T-helper 17 cell (primary cell): Measurements from ENCODE around the gene LY6G5B. TPM values are rescaled to one million over a fixed set of nuclear protein-coding genes. Genes with fewer than 3 reads are reported as not detected.
A peak's percentile ranks its signal among the peaks of the same experiment; 100 is the strongest.

ENCODE experiments used
- ATAC-seq: fragments of 150-1000 bp; cut with Tn5 transposase; 2 replicates; pipeline ENCODE4 v1.10.0; 2021; ENCODE audit warnings: mild to moderate bottlenecking, moderate library complexity
- DNase-seq, 3 donors: peaks; one replicate each; pipeline versions ENCODE4 v3.0.0 to v3.0.0-alpha.2; 2020 to 2021
- H3K9me3 ChIP-seq: one replicate; pipeline ENCODE4 v1.7.0; 2013; ENCODE audit warnings: low read length, mild to moderate bottlenecking; ENCODE audit not compliant: control insufficient read depth, poor library complexity, severe bottlenecking
- H3K27ac Mint-ChIP-seq: one replicate; pipeline ENCODE4 v1.8.0; 2022; ENCODE audit warnings: mild to moderate bottlenecking, moderate library complexity, mixed read lengths
- H3K27me3 Mint-ChIP-seq: one replicate; pipeline ENCODE4 v1.8.0; 2022; ENCODE audit warnings: mixed read lengths
- H3K36me3 Mint-ChIP-seq: one replicate; pipeline ENCODE4 v1.8.0; 2022; ENCODE audit warnings: low read depth, mixed read lengths
- H3K4me1 Mint-ChIP-seq: one replicate; pipeline ENCODE4 v1.8.0; 2022; ENCODE audit warnings: mild to moderate bottlenecking, mixed read lengths
- H3K4me3 Mint-ChIP-seq: one replicate; pipeline ENCODE4 v1.8.0; 2022; ENCODE audit warnings: mild to moderate bottlenecking, moderate library complexity, mixed read lengths
- total RNA-seq, 4 donors: library from RNA in 2 of 4; stranded (reverse) in 2 of 4; gene quantifications; one replicate each; pipeline ENCODE4 v1.2.3 and lab custom pipeline; 2022 to 2026

Gene LY6G5B
- total RNA-seq, 2 donors from 2014 or later = 27.6 to 32.7 TPM

- no peaks in the 10 kb centered on the region for H3K9me3 ChIP-seq
- Mint-ChIP-seq H3K4me1 (peaks cover 31% of the 10 kb centered on the region), H3K27ac (peak within 1 kb of the TSS; percentile 96), H3K36me3 (no peaks in the 10 kb centered on the region), H3K4me3 (peak within 1 kb of the TSS; percentile 93), H3K27me3 (no peaks in the 10 kb centered on the region)
- peak; percentile 32 to 44 (median 38) for DNase-seq
- ATAC-seq = peak; percentile 77
These were observed 10.7 kb downstream of the LY6G5B start, which contains the start of gene LY6G5C for GRCh38 chr6:31680226-31681134. Gene LY6G5C (minus strand): TSS chr6:31681067. CDS start chr6:31680373, 694 bp downstream.

- H3K9me3 ChIP-seq = no peaks in the 10 kb centered on the region
- H3K27me3 Mint-ChIP-seq = no peaks in the 10 kb centered on the region
- peak overlapping the region; percentile 93 for H3K4me3 Mint-ChIP-seq
- H3K27ac Mint-ChIP-seq = peak overlapping the region; percentile 96
- ATAC-seq (peak; percentile 66), DNase-seq (peak in 1 of 3 donors; percentile 25)
- H3K4me1 Mint-ChIP-seq = peaks cover 32% of the 10 kb centered on the region
- H3K36me3 Mint-ChIP-seq = peaks cover 1% of the 10 kb centered on the region
These were observed 11.4 kb downstream of the LY6G5B start for GRCh38 chr6:31681135-31681671.

- H3K36me3 Mint-ChIP-seq = peaks cover 4% of the 10 kb centered on the region
- no peak overlapping the region for H3K27ac Mint-ChIP-seq
- H3K4me3 Mint-ChIP-seq = no peak overlapping the region
- H3K9me3 ChIP-seq = no peaks in the 10 kb centered on the region
- H3K4me1 Mint-ChIP-seq = peaks cover 26% of the 10 kb centered on the region
- ATAC-seq (no peak), DNase-seq (no peak)
- no peaks in the 10 kb centered on the region for H3K27me3 Mint-ChIP-seq
These were observed 13.8 kb downstream of the LY6G5B start for GRCh38 chr6:31683591-31683990.

GRCh38 chr6:31686483-31686882 lies 16.7 kb downstream of the LY6G5B start:
- no peaks in the 10 kb centered on the region for H3K9me3 ChIP-seq
- no peaks in the 10 kb centered on the region for H3K27me3 Mint-ChIP-seq
- H3K4me1 Mint-ChIP-seq = peaks cover 11% of the 10 kb centered on the region
- no peak for DNase-seq
- H3K36me3 Mint-ChIP-seq = peaks cover 4% of the 10 kb centered on the region
- H3K4me3 Mint-ChIP-seq = no peak overlapping the region
- peak overlapping the region; percentile 84 for H3K27ac Mint-ChIP-seq
- ATAC-seq = no peak

GRCh38 chr6:31687321-31687720 lies 17.5 kb downstream of the LY6G5B start:
- Mint-ChIP-seq H3K4me3 (no peak overlapping the region), H3K27ac (no peak overlapping the region), H3K27me3 (no peaks in the 10 kb centered on the region), H3K36me3 (peaks cover 5% of the 10 kb centered on the region), H3K4me1 (peaks cover 8% of the 10 kb centered on the region)
- DNase-seq (no peak), ATAC-seq (no peak)
- no peaks in the 10 kb centered on the region for H3K9me3 ChIP-seq

- Mint-ChIP-seq H3K4me1 (peaks cover 7% of the 10 kb centered on the region), H3K4me3 (no peak overlapping the region), H3K36me3 (peaks cover 9% of the 10 kb centered on the region), H3K27me3 (no peaks in the 10 kb centered on the region), H3K27ac (no peak overlapping the region)
- ATAC-seq = no peak
- no peaks in the 10 kb centered on the region for H3K9me3 ChIP-seq
- no peak for DNase-seq
These were observed 18.3 kb downstream of the LY6G5B start for GRCh38 chr6:31687860-31688693.

GRCh38 chr6:31689249-31690110 lies 19.7 kb downstream of the LY6G5B start:
- DNase-seq = no peak
- H3K4me3 Mint-ChIP-seq = no peak overlapping the region
- peak overlapping the region; percentile 34 for H3K27ac Mint-ChIP-seq
- H3K4me1 Mint-ChIP-seq = peaks cover 7% of the 10 kb centered on the region
- peaks cover 9% of the 10 kb centered on the region for H3K36me3 Mint-ChIP-seq
- H3K27me3 Mint-ChIP-seq = no peaks in the 10 kb centered on the region
- no peak for ATAC-seq
- no peaks in the 10 kb centered on the region for H3K9me3 ChIP-seq

- no peak for ATAC-seq
- H3K27me3 Mint-ChIP-seq = no peaks in the 10 kb centered on the region
- H3K4me1 Mint-ChIP-seq = peaks cover 7% of the 10 kb centered on the region
- peak overlapping the region; percentile 34 for H3K27ac Mint-ChIP-seq
- peak overlapping the region; percentile 49 for H3K4me3 Mint-ChIP-seq
- no peaks in the 10 kb centered on the region for H3K9me3 ChIP-seq
- DNase-seq = no peak
- H3K36me3 Mint-ChIP-seq = peaks cover 9% of the 10 kb centered on the region
These were observed 20.7 kb downstream of the LY6G5B start for GRCh38 chr6:31690231-31691077.

- no peaks in the 10 kb centered on the region for H3K9me3 ChIP-seq
- ATAC-seq (no peak), DNase-seq (no peak)
- peaks cover 9% of the 10 kb centered on the region for H3K36me3 Mint-ChIP-seq
- no peaks in the 10 kb centered on the region for H3K27me3 Mint-ChIP-seq
- H3K27ac Mint-ChIP-seq = no peak overlapping the region
- H3K4me1 Mint-ChIP-seq = peaks cover 7% of the 10 kb centered on the region
- H3K4me3 Mint-ChIP-seq = no peak overlapping the region
These were observed 21.3 kb downstream of the LY6G5B start for GRCh38 chr6:31691078-31691463.

GRCh38 chr6:31691564-31692108 lies 21.9 kb downstream of the LY6G5B start:
- no peaks in the 10 kb centered on the region for H3K9me3 ChIP-seq
- no peaks in the 10 kb centered on the region for H3K27me3 Mint-ChIP-seq
- DNase-seq (no peak), ATAC-seq (no peak)
- H3K4me3 Mint-ChIP-seq = no peak overlapping the region
- peaks cover 5% of the 10 kb centered on the region for H3K4me1 Mint-ChIP-seq
- H3K27ac Mint-ChIP-seq = no peak overlapping the region
- peaks cover 6% of the 10 kb centered on the region for H3K36me3 Mint-ChIP-seq

- H3K9me3 ChIP-seq = no peaks in the 10 kb centered on the region
- no peak overlapping the region for H3K27ac Mint-ChIP-seq
- H3K36me3 Mint-ChIP-seq = peaks cover 9% of the 10 kb centered on the region
- peaks cover 8% of the 10 kb centered on the region for H3K4me1 Mint-ChIP-seq
- H3K27me3 Mint-ChIP-seq = no peaks in the 10 kb centered on the region
- ATAC-seq = no peak
- DNase-seq = no peak
- H3K4me3 Mint-ChIP-seq = no peak overlapping the region
These were observed 22.6 kb downstream of the LY6G5B start for GRCh38 chr6:31692353-31692752.
